ENCODE results near the gene PTPN12.

Gene PTPN12

GRCh38 chr7:77687747-77688144, 150.7 kb downstream of the PTPN12 start:
- Histone ChIP-seq H3K79me2 (ENCODE audit: control insufficient read depth, insufficient read depth, low read length, unreplicated experiment) (peaks cover 12% of the 10 kb centered on the region), H3K27me3 (ENCODE audit: insufficient read depth, low read length) (no peaks in the 10 kb centered on the region), H3K4me1 (ENCODE audit: control insufficient read depth, insufficient read depth, low read length, unreplicated experiment) (peaks cover 22% of the 10 kb centered on the region), H2AFZ (ENCODE audit: low read length, unreplicated experiment) (no peak overlapping the region), H3K36me3 (ENCODE audit: insufficient read depth, low read length) (no peaks in the 10 kb centered on the region), H3K27ac (ENCODE audit: low read depth, low read length) (no peak overlapping the region), H3K4me3 (ENCODE audit: low read depth, low read length) (no peak overlapping the region)

All from ACC112 (cell line).